GM21367 (cell line): ENCODE results near the gene MRPL58.
A peak's percentile ranks its signal among the peaks of the same experiment; 100 is the strongest.

Experiments used
- ATAC-seq: cut with Tn5 transposase; IDR thresholded peaks from one replicate; pipeline ENCODE4 v1.9.1; 2021; ENCODE audit not compliant: unreplicated experiment

Gene MRPL58

DNA sequence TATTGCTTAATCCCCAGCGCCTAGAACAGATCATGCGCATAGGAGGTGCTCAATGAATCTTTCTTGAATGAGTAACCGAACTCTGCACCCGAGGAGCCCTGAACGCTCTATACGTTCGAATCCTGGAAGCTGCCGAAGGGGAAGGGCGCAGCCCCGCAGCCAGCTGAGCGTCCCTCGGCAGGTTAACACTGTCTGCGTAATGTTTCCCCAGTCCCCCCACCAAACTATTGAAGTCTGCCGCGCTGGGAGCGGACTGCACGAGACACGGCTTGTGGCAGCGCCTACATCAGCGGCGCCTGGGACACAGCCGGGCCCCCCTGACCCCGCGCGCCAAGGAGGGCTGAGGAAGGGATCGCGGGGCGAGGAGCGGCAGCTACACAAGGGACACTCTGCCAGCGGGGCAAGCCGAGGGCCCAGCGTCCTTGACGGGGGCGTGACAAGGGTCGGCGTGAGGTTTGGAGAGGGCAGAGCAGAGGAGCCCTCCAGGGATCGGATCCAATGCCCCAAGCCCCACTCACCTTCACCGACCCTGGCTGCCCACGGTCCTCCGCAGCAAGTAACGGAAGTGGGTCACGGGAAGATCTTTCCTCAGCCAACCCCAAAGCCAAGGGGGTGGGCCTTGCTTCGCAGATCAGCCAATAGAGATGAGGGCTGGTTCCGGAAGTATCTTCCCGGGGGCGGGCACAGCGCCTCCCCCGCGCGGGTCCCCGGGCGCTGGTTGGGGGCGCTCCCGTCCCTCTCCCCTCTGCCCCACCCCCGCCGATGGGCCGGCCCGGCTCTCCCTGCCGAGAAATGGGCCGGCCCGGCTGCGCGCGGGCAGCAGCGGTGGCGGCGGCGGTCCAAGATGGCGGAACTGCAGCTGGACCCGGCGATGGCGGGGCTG, 34.2 kb downstream of the MRPL58 start, which contains the start of the genes ATP5PD and KCTD2:
Gene ATP5PD (minus strand): TSS at position 563 of the 883 bp plus-strand sequence. CDS start 4,319 bp downstream, outside the sequence.
Gene KCTD2 (plus strand): TSS at position 819 of the 883 bp plus-strand sequence. CDS start 26 bp downstream, at position 845.
- peak; percentile 90 for ATAC-seq

DNA sequence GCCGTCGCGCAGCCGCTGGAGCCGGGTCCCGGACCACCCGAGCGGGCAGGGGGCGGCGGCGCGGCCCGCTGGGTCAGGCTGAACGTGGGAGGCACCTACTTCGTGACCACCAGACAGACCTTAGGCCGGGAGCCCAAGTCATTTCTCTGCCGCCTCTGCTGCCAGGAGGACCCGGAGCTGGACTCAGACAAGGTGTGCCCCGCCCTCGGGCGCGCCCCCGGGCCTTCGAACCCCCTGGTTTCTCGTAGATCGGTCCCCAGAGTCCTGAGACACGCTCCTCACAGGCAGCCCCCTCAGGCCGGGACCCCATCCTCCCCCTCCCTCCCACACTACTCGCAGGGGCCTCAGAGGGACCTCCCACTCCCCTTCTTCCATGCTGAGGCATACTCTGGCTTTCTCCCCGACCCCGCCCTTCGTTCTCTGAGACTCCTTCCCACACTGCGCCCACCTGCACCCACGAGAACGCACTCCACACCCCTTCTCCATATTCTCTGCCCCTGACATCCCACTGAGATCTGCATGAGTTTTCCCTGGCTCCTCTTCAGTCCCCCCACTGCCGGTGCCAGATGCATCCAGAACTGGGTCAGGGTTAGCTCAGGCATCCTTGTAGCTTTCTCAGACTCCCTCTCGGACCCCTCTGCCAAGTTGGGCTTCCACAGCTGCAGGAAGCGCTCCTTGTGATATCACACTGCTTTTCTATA, 35.1 kb downstream of the MRPL58 start:
- ATAC-seq, result no peak

- no peak for ATAC-seq
Measured at GRCh38 chr17:75048249-75048878, 35.9 kb downstream of the MRPL58 start.

GRCh38 chr17:75049057-75049456, 36.6 kb downstream of the MRPL58 start:
- no peak for ATAC-seq

DNA sequence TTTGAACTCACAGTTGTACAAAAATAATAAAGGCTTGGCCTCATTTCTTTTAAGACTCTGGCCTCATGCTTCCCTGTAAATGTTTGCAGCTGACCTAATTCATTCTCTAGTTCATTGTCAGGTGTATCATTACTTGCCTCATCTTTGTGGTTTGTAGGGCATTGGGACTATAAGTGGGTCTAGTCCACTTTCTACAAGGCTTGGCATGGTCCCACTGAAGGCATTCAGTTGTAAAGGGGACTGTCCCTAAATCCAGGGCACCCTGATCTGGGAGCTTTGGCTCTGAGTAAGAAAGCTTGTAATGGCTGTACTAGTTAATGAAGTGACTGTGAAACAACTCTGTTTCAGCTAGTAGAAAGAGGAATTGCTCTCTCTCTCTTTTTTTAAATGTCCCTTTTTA, 37.2 kb downstream of the MRPL58 start:
- no peak for ATAC-seq

GRCh38 chr17:75051941-75052340, 39.5 kb downstream of the MRPL58 start:
- ATAC-seq, result no peak

DNA sequence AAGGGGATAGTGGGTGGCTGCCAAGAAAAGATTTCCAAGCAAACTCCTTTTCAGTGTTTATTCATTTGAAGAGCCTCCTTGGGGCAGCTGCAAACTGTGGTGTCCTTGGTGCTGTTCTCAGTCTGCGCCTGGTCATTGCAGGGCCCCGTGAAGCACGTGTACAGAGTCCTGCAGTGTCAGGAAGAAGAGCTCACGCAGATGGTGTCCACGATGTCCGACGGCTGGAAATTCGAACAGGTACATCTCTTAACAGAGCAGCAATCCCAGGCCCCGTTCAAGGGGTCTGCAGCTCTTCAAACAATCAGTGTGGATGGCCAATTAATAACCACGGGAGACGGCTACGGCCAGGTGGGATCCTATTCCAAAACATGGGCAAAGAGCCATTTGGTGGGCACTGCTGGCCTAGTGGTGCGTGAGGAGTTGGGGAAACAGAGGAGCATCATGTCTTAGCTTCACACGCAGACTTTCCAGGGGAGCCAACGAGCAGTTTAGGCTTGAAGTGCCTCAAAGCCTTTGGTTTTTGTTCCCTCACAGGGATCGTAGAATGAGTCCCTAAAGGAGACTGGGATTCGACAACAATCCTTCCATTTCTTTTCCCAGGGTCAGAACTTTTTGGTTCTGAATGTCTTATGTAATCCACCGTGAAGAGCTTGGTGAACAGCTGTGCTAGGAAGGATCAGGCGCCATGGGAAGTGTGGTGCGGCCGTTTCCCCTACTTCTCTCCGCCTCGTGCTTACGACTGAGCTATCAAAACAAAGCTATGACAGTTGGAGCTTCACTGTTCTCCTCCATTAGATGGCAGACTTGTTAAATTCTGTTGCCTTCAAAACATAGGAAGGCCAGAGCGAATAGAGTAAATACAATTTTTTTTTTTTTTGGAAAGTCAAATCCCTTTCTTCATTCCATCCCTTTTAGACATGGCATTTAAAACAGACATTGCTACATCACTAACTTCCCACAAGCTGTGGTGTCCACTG, 47.2 kb downstream of the MRPL58 start:
- ATAC-seq, result no peak

GRCh38 chr17:75060434-75061054, 48.1 kb downstream of the MRPL58 start:
- ATAC-seq, result no peak

DNA sequence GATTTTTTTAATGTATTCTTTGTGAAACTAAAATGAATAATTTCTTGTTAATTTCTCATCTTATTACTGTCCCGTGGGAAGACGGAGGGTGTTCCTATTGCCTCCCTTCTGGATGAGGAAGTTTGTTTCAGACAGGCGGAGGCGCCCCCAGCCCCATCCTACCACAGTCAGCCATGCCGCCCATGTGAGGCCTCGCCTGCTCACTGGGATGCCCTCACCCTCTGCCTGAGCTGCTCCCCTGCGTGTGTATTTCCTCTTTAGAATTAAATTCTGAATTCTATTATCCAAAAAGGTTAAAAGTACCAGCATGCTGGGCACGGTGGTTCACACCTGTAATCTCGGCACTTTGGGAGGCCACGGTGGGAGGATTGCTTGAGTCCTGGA, 48.6 kb downstream of the MRPL58 start:
- ATAC-seq, result no peak

GRCh38 chr17:75061618-75062017, 49.1 kb downstream of the MRPL58 start:
- ATAC-seq, result no peak

DNA sequence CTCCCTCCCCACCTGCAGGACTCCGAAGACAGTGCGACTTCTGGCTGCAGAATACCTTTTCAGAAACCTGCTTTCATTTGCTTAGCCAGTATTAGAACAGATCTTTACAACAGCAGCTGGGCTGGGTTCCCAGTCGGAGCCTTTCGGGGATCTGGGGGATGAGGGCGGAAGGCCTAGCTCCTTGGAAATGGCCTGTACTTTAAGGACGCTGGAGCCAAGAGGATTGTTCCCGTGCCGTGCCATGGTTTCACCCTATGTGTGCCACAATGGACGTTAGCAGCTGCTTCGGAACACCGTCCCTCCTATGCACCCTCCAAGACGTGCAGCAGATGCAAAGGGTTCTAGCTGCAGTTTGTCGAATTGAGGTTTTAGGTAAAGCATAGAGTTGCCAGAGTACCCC, 50.7 kb downstream of the MRPL58 start:
- ATAC-seq, result no peak

DNA sequence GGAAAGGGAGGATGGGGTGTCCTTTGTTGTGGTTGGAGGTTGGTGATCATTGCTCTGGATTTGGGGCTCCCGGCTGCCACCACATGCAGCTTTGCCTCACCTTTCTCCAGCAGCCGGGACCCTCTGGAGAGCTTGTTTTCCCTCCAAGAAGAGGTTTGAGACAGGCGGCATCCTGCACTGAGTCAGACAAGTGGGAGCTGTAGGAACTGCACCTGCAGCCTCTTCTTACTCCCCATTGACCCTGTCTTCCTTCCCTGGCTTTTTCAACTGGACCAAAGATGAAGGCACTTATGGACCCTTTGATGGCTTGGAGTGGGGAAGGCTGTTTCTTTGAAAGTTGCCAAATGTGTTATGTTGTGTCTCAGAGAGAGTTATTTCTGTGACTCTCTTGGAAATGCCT, 51.2 kb downstream of the MRPL58 start:
- no peak for ATAC-seq

DNA sequence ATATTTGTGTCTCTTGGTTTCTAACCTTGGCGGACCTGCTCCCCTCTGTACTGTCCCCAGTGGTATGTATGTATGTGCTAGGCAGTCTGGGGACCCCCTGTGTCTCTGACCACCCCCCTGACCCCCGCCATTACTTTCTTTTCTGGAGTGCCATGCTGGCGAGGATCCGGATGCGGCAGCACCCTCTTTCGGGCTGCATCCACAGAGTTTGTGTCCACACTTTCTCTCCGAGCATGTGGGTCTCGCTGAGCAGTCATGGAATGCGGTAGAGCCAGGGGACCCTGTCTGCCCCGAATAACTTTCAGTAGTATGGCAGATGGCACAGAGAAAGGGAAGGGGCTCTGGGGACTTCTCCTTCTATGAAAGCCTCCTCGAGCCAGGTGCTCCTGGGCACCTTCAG, 51.6 kb downstream of the MRPL58 start:
- ATAC-seq, result no peak

DNA sequence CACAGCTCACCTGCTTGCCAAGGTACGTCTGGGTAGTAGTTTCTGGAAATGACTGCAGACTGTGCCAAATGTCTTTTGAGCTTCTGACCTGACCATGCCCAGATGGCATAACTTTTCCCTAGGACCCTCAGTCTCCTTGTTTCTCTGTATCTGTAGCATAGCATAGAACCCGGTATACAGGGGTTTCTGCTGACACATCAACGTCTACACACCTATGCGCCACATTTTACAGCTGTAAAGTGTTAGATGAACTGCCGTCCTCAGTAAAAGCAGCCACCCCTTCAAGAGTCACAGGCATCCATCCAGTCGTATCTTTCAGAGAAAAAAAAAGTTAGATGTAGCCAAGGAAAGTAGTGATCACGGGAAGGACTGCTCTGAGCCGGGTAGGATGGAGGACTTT, 52.0 kb downstream of the MRPL58 start:
- ATAC-seq, result no peak

DNA sequence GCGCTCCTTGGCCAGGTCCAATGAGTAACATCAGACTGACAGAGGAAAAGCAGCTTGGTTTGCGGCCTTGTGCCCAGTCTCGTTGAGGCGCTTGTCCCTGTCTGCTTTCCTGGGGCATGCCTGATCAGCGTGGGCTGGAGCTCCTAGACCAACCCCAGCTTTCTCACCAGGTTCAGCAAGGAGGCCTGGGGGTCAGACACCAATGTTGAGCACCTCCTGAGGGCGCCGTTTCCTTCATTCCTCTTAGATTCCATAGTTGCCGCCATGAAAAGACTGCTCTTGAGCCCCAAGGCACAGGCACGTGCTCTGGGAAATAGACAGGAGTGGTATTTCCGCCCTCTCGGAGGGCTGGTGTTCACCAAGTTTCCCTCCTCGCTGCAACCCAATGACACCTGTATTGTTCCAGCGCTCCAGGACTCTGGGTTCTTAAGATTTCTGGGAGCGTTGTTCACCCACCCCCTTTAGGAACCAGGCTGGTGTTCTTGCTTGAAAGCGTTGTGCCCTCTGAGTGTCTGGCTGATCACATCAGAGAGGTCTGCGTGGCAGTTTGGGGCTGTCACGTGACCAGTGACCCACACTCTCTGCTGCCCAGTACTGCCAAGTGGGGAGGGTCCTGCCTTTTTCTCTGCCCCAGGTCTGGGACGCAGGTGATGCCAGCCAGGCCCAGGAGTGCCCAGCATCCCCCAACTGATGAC, 52.5 kb downstream of the MRPL58 start:
- no peak for ATAC-seq

DNA sequence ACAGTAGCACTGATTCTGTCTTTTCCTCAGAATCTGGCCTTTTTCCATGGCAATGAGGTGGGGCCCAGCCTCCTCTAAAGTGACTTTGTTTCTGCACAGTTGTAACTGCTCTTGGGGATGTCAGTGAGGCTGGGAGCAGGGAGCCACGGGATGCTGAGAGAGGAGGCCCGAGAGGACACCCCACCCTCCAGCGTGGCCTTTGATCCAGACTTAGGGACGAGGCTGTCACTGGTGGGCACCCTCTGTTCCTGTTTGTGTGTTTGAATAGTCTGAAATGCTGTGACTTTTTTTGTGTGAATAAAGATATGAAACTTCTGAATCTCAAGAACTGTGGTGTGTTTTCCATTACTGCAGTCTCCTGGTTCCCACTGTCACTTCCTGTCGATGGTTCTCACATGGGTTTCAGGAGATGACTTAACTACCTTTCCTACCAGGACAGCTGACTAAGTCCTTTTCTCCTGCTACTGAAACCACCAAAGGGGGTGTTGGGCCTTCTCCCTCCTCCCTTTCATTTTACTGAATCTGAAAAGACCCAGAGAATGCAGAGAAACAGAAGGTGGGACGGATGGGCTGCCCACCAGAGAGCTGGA, 53.2 kb downstream of the MRPL58 start:
- ATAC-seq, result no peak

DNA sequence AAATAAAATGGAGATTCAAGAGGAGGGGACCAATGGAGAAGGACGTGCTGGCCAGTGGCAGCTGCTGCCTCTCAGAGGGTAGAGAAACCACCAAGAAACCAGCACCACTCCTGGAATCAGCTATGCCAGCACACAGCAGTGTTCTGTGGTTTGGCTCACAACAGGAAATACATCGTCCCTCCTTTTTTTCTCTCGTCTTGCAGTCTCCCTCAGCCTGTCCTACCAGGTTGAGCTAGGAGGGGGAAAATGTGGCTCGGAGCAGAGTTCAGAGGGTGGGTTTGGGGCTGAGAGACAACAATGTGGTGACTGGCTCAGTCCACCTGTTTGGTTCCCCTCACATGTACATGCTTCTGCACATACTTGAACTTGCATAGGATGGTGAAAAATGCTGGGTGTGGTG, 55.4 kb downstream of the MRPL58 start:
- no peak for ATAC-seq

- no peak for ATAC-seq
Measured at GRCh38 chr17:75068750-75069149, 56.3 kb downstream of the MRPL58 start.

DNA sequence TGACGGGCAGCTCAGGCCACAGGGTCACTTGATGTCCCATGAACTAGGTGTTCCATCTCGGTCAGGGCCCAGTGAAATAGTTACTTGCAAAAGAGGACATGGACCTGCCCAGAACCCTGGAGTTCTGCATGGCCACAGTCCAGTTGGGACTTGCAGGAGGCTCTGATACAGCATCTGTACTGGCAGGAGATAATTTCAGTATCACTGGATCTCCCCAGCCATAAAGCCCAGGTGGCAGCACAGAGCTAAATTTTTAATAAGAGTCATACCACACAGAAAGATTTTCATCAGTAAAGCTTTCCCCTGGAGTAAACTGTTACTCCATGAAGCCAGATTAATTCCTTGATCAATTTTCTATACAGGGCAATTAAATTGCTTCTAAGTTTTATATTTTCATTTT, 57.3 kb downstream of the MRPL58 start:
- ATAC-seq, result no peak
